BLaER1 (cell line): ENCODE measurements around the gene AP2M1.
"Not testable (repeated sequence)": the region's sequence is repeated elsewhere in the genome, so short reads cannot be mapped to it uniquely, and the experiment has no call there.

Experiments used
- H3K27ac ChIP-seq: shearing (Covaris generic); formaldehyde crosslinking; 2 replicates; pipeline ENCODE4 v1.8.1; 2022
- H3K27me3 ChIP-seq: shearing (Covaris generic); formaldehyde crosslinking; 2 replicates; pipeline ENCODE4 v1.8.1; 2022
- H3K36me3 ChIP-seq: shearing (Covaris generic); formaldehyde crosslinking; 2 replicates; pipeline ENCODE4 v1.8.1; 2022
- H3K4me1 ChIP-seq: shearing (Covaris generic); formaldehyde crosslinking; 2 replicates; pipeline ENCODE4 v1.8.1; 2022
- H3K4me2 ChIP-seq: shearing (Covaris generic); formaldehyde crosslinking; 2 replicates; pipeline ENCODE4 v1.8.1; 2022
- H3K4me3 ChIP-seq: shearing (Covaris generic); formaldehyde crosslinking; 2 replicates; pipeline ENCODE4 v1.8.1; 2022
- H3K9ac ChIP-seq: shearing (Covaris generic); formaldehyde crosslinking; 2 replicates; pipeline ENCODE4 v1.8.1; 2022
- H3K9me3 ChIP-seq: shearing (Covaris generic); formaldehyde crosslinking; 2 replicates; pipeline ENCODE4 v1.8.1; 2022
- H4K20me1 ChIP-seq: shearing (Covaris generic); formaldehyde crosslinking; 2 replicates; pipeline ENCODE4 v1.8.1; 2022
- Cebpa-rat ChIP-seq: shearing (Covaris generic); IDR thresholded peaks from 2 replicates; pipeline ENCODE4 v1.8.1; 2022

Gene AP2M1

GRCh38 chr3:184155644-184156521 lies 18.8 kb upstream of the AP2M1 start:
- Histone ChIP-seq H3K9ac (peak overlapping the region; percentile 90), H4K20me1 (peaks cover 52% of the 10 kb centered on the region), H3K4me3 (peak overlapping the region; percentile 94), H3K4me1 (peaks cover 46% of the 10 kb centered on the region), H3K36me3 (peaks cover 6% of the 10 kb centered on the region), H3K9me3 (no peaks in the 10 kb centered on the region), H3K27ac (peak overlapping the region; percentile 80), H3K27me3 (no peaks in the 10 kb centered on the region), H3K4me2 (peak overlapping the region; percentile 99)
- no peak for TF ChIP-seq Cebpa-rat

GRCh38 chr3:184156522-184156955 lies 18.1 kb upstream of the AP2M1 start:
- H3K27me3 ChIP-seq = no peaks in the 10 kb centered on the region
- H3K9me3 ChIP-seq = no peaks in the 10 kb centered on the region
- H3K36me3 ChIP-seq = peaks cover 13% of the 10 kb centered on the region
- peak overlapping the region; percentile 99 for H3K4me2 ChIP-seq
- H3K27ac ChIP-seq = peak overlapping the region; percentile 80
- TF ChIP-seq Cebpa-rat = no peak
- peak overlapping the region; percentile 94 for H3K4me3 ChIP-seq
- H4K20me1 ChIP-seq = peaks cover 59% of the 10 kb centered on the region
- H3K9ac ChIP-seq = peak overlapping the region; percentile 90
- H3K4me1 ChIP-seq = peaks cover 46% of the 10 kb centered on the region

GRCh38 chr3:184157206-184157605 lies 17.4 kb upstream of the AP2M1 start:
- TF ChIP-seq Cebpa-rat = no peak
- Histone ChIP-seq H3K27ac (peak overlapping the region; percentile 80), H3K4me2 (peak overlapping the region; percentile 99), H4K20me1 (peaks cover 66% of the 10 kb centered on the region), H3K27me3 (no peaks in the 10 kb centered on the region), H3K36me3 (peaks cover 20% of the 10 kb centered on the region), H3K4me3 (peak overlapping the region; percentile 94), H3K4me1 (peaks cover 46% of the 10 kb centered on the region), H3K9me3 (no peaks in the 10 kb centered on the region), H3K9ac (peak overlapping the region; percentile 90)

GRCh38 chr3:184158404-184158803 lies 16.3 kb upstream of the AP2M1 start:
- H3K9me3 ChIP-seq = no peaks in the 10 kb centered on the region
- peaks cover 44% of the 10 kb centered on the region for H3K4me1 ChIP-seq
- no peak overlapping the region for H3K4me3 ChIP-seq
- H3K4me2 ChIP-seq = peak overlapping the region; percentile 99
- H3K9ac ChIP-seq = peak overlapping the region; percentile 90
- no peaks in the 10 kb centered on the region for H3K27me3 ChIP-seq
- H3K36me3 ChIP-seq = peaks cover 31% of the 10 kb centered on the region
- H3K27ac ChIP-seq = no peak overlapping the region
- TF ChIP-seq Cebpa-rat = no peak
- peaks cover 78% of the 10 kb centered on the region for H4K20me1 ChIP-seq

- Histone ChIP-seq H3K9ac (peak overlapping the region; percentile 9; the same call in 1 of the 2 replicates), H3K36me3 (peaks cover 52% of the 10 kb centered on the region), H3K4me3 (no peak overlapping the region), H4K20me1 (peaks cover 97% of the 10 kb centered on the region), H3K27ac (no peak overlapping the region), H3K4me1 (peaks cover 41% of the 10 kb centered on the region), H3K9me3 (no peaks in the 10 kb centered on the region), H3K27me3 (no peaks in the 10 kb centered on the region), H3K4me2 (no peak overlapping the region)
- TF ChIP-seq Cebpa-rat = no peak
These were observed 14.2 kb upstream of the AP2M1 start for GRCh38 chr3:184160456-184160855.

GRCh38 chr3:184162571-184163070 lies 12.0 kb upstream of the AP2M1 start:
- Histone ChIP-seq H3K36me3 (peaks cover 74% of the 10 kb centered on the region), H3K4me1 (peaks cover 28% of the 10 kb centered on the region), H4K20me1 (peaks cover 86% of the 10 kb centered on the region)
- H3K27me3 ChIP-seq, H3K9ac ChIP-seq, H3K4me3 ChIP-seq, H3K27ac ChIP-seq, H3K4me2 ChIP-seq, H3K9me3 ChIP-seq: not testable (repeated sequence)

- Histone ChIP-seq H3K9me3 (no peaks in the 10 kb centered on the region), H3K4me3 (no peak overlapping the region), H3K36me3 (peaks cover 95% of the 10 kb centered on the region), H3K4me2 (no peak overlapping the region), H3K4me1 (peaks cover 7% of the 10 kb centered on the region), H3K27ac (no peak overlapping the region), H3K9ac (no peak overlapping the region), H3K27me3 (no peaks in the 10 kb centered on the region), H4K20me1 (peaks cover 64% of the 10 kb centered on the region)
- no peak for TF ChIP-seq Cebpa-rat
These were observed 9.9 kb upstream of the AP2M1 start for GRCh38 chr3:184164648-184165330.

GRCh38 chr3:184165543-184165942 lies 9.1 kb upstream of the AP2M1 start:
- no peak overlapping the region for H3K4me3 ChIP-seq
- no peak overlapping the region for H3K9ac ChIP-seq
- no peak overlapping the region for H3K4me2 ChIP-seq
- H3K4me1 ChIP-seq = peaks cover 7% of the 10 kb centered on the region
- peaks cover 100% of the 10 kb centered on the region for H3K36me3 ChIP-seq
- H3K27me3 ChIP-seq = no peaks in the 10 kb centered on the region
- H3K27ac ChIP-seq = no peak overlapping the region
- peaks cover 57% of the 10 kb centered on the region for H4K20me1 ChIP-seq
- no peaks in the 10 kb centered on the region for H3K9me3 ChIP-seq
- no peak for TF ChIP-seq Cebpa-rat

- H3K27me3 ChIP-seq = no peaks in the 10 kb centered on the region
- no peak for TF ChIP-seq Cebpa-rat
- H3K4me2 ChIP-seq = no peak overlapping the region
- H3K36me3 ChIP-seq = peaks cover 100% of the 10 kb centered on the region
- H3K27ac ChIP-seq = no peak overlapping the region
- no peak overlapping the region for H3K9ac ChIP-seq
- H3K4me1 ChIP-seq = peaks cover 7% of the 10 kb centered on the region
- no peak overlapping the region for H3K4me3 ChIP-seq
- peaks cover 45% of the 10 kb centered on the region for H4K20me1 ChIP-seq
- H3K9me3 ChIP-seq = no peaks in the 10 kb centered on the region
These were observed 8.0 kb upstream of the AP2M1 start for GRCh38 chr3:184166671-184167070.

- Histone ChIP-seq H3K4me1 (peaks cover 7% of the 10 kb centered on the region), H3K27me3 (no peaks in the 10 kb centered on the region), H3K4me2 (no peak overlapping the region), H3K9me3 (no peaks in the 10 kb centered on the region), H3K9ac (no peak overlapping the region), H4K20me1 (peaks cover 34% of the 10 kb centered on the region), H3K36me3 (peaks cover 100% of the 10 kb centered on the region), H3K27ac (no peak overlapping the region), H3K4me3 (no peak overlapping the region)
- no peak for TF ChIP-seq Cebpa-rat
These were observed 6.9 kb upstream of the AP2M1 start for GRCh38 chr3:184167786-184168185.
